Duodenal mucosa (tissue), 2 donors: ENCODE measurements around the gene CDC42.
"Not testable (repeated sequence)": the region's sequence is repeated elsewhere in the genome, so short reads cannot be mapped to it uniquely, and the experiment has no call there.

ENCODE experiments used
- H3K27ac ChIP-seq: one replicate; pipeline ENCODE4 v1.7.0; 2013; ENCODE audit warnings: low read depth, low read length
- H3K27me3 ChIP-seq, 2 donors: one replicate each; pipeline ENCODE4 v1.7.0; 2013; ENCODE audit warnings: low read length in 2 of 2, control low read depth in 1 of 2; ENCODE audit not compliant: insufficient read depth in 2 of 2, control insufficient read depth in 1 of 2
- H3K36me3 ChIP-seq, 2 donors: one replicate each; pipeline ENCODE4 v1.7.0; 2013; ENCODE audit warnings: low read length in 2 of 2, control low read depth in 1 of 2; ENCODE audit not compliant: insufficient read depth in 2 of 2, control insufficient read depth in 1 of 2
- H3K4me1 ChIP-seq, 2 donors: one replicate each; pipeline ENCODE4 v1.7.0; 2013; ENCODE audit warnings: low read length in 2 of 2, control low read depth in 1 of 2; ENCODE audit not compliant: insufficient read depth in 2 of 2, control insufficient read depth in 1 of 2
- H3K4me3 ChIP-seq, 2 donors: one replicate each; pipeline ENCODE4 v1.7.0; 2013; ENCODE audit warnings: low read length in 2 of 2, low read depth in 1 of 2
- H3K9ac ChIP-seq, 2 donors: one replicate each; pipeline ENCODE4 v1.7.0; 2013; ENCODE audit warnings: low read length in 2 of 2, low read depth in 1 of 2
- H3K9me3 ChIP-seq, 2 donors: one replicate each; pipeline ENCODE4 v1.7.0; 2013; ENCODE audit warnings: low read length in 2 of 2, control low read depth in 1 of 2; ENCODE audit not compliant: control insufficient read depth in 1 of 2

The CDC42 gene

GRCh38 chr1:22018583-22019559 lies 33.6 kb upstream of the CDC42 start:
- H3K9ac ChIP-seq: no peak overlapping the region
- no peaks in the 10 kb centered on the region for H3K27me3 ChIP-seq
- no peaks in the 10 kb centered on the region for H3K9me3 ChIP-seq
- no peak overlapping the region for H3K27ac ChIP-seq
- H3K4me1 ChIP-seq: peaks cover 2 to 6% of the 10 kb centered on the region in 2 donors
- no peaks in the 10 kb centered on the region for H3K36me3 ChIP-seq
- no peak overlapping the region for H3K4me3 ChIP-seq

GRCh38 chr1:22021061-22021460 lies 31.4 kb upstream of the CDC42 start:
- H3K4me3 ChIP-seq: no peak overlapping the region

GRCh38 chr1:22024485-22025367 lies 27.8 kb upstream of the CDC42 start:
- Histone ChIP-seq H3K9me3 (no peaks in the 10 kb centered on the region), H3K4me3 (peak overlapping the region; percentile 87 to 99), H3K9ac (peak overlapping the region; percentile 98 to 100), H3K27me3 (no peaks in the 10 kb centered on the region), H3K36me3 (no peaks in the 10 kb centered on the region), H3K27ac (peak overlapping the region; percentile 100), H3K4me1 (peaks cover 16 to 18% of the 10 kb centered on the region in 2 donors)

More at GRCh38 chr1:22021061-22021460, 31.4 kb upstream of the CDC42 start:
- no peak overlapping the region for H3K9ac ChIP-seq
- H3K27ac ChIP-seq: no peak overlapping the region
- H3K4me1 ChIP-seq: peaks cover 11 to 12% of the 10 kb centered on the region in 2 donors
- H3K27me3 ChIP-seq: no peaks in the 10 kb centered on the region
- H3K9me3 ChIP-seq: no peaks in the 10 kb centered on the region
- no peaks in the 10 kb centered on the region for H3K36me3 ChIP-seq

DNA sequence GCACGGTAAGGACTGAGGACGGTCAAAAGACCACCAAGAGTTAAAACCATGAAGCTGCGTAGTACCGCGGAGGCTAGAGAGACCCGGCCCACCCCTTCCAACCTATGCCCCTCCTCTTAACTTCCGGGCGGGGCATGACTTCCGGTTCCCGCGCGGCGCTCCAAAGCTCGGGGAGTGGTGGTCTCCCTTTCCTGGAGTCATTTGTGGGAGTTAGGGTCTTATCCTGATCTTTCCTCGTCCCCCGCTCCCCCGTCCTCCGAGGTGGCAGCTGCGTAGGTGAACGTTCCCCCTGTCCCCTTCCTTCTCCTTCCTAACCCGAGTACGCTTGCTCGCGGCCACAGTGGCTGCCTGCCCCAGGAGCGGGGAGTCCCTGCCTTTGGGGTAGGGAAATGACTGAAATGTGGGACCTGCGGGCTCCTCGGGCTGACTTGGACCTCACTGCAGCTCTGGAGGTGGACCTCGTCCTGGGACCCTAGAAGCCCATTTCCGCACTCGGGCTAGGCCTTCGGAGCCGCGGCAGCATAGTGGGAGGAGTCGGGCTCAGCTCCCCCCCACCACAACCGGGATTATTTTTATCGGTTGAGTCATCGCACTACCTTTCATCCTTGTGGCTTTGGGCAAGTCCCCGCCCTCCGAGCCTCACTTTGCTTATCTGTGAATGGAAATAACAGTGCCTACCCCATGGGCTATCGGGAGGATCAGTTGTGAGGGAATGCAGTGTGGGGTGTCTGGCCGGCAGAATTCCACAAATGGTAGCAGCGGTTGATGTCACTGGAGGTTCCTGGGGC lies 26.9 kb upstream of the CDC42 start:
- Histone ChIP-seq H3K36me3 (no peaks in the 10 kb centered on the region), H3K4me3 (peak overlapping the region; percentile 87 to 99), H3K4me1 (peaks cover 16 to 18% of the 10 kb centered on the region in 2 donors), H3K9me3 (no peaks in the 10 kb centered on the region), H3K27ac (peak overlapping the region; percentile 100), H3K9ac (peak overlapping the region; percentile 98 to 100), H3K27me3 (no peaks in the 10 kb centered on the region)

GRCh38 chr1:22026924-22027289 lies 25.6 kb upstream of the CDC42 start:
- no peak overlapping the region for H3K4me3 ChIP-seq
- H3K27ac ChIP-seq: no peak overlapping the region
- no peaks in the 10 kb centered on the region for H3K9me3 ChIP-seq
- no peaks in the 10 kb centered on the region for H3K27me3 ChIP-seq
- peak overlapping the region in 1 of 2 donors; percentile 100 for H3K9ac ChIP-seq
- H3K4me1 ChIP-seq: peaks cover 16 to 25% of the 10 kb centered on the region in 2 donors
- no peaks in the 10 kb centered on the region for H3K36me3 ChIP-seq

- Histone ChIP-seq H3K9me3 (no peaks in the 10 kb centered on the region), H3K27ac (no peak overlapping the region), H3K4me3 (no peak overlapping the region), H3K36me3 (no peaks in the 10 kb centered on the region), H3K4me1 (peaks cover 5 to 14% of the 10 kb centered on the region in 2 donors), H3K27me3 (no peaks in the 10 kb centered on the region), H3K9ac (no peak overlapping the region)
Measured at GRCh38 chr1:22030057-22030456, 22.5 kb upstream of the CDC42 start.

GRCh38 chr1:22030473-22030872 lies 22.0 kb upstream of the CDC42 start:
- no peak overlapping the region for H3K9ac ChIP-seq
- no peak overlapping the region for H3K4me3 ChIP-seq
- no peaks in the 10 kb centered on the region for H3K9me3 ChIP-seq
- no peaks in the 10 kb centered on the region for H3K36me3 ChIP-seq
- H3K27ac ChIP-seq: no peak overlapping the region
- H3K27me3 ChIP-seq: no peaks in the 10 kb centered on the region
- peaks cover 5 to 14% of the 10 kb centered on the region in 2 donors for H3K4me1 ChIP-seq

GRCh38 chr1:22031214-22031962 lies 21.1 kb upstream of the CDC42 start:
- H3K27ac ChIP-seq: no peak overlapping the region

DNA sequence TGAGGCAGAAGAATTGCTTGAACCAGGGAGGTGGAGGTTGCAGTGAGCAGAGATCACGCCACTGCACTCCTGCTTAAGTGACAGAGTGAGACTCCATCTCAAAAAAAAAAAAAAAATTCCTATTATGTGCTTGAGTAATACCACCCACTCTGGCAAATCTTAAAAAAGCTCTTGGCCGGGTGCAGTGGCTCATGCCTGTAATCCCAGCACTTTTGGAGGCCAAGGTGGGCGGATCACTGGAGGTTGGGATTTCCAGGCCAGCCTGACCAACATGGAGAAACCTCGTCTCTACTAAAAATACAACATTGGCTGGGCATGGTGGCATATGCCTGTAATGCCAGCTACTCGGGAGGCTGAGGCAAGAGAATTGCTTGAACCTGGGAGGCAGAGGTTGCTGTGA lies 17.7 kb upstream of the CDC42 start:
- H3K4me3 ChIP-seq, H3K9ac ChIP-seq, H3K36me3 ChIP-seq, H3K27ac ChIP-seq, H3K9me3 ChIP-seq, H3K27me3 ChIP-seq: not testable (repeated sequence)
- H3K4me1 ChIP-seq: peaks cover 8 to 12% of the 10 kb centered on the region in 2 donors

More at GRCh38 chr1:22031214-22031962, 21.1 kb upstream of the CDC42 start:
- Histone ChIP-seq H3K36me3 (no peaks in the 10 kb centered on the region), H3K4me1 (peaks cover 2 to 10% of the 10 kb centered on the region in 2 donors), H3K9ac (no peak overlapping the region), H3K4me3 (no peak overlapping the region), H3K27me3 (no peaks in the 10 kb centered on the region), H3K9me3 (no peaks in the 10 kb centered on the region)
